ENCODE results near the gene CCR7. TPM values are rescaled to one million over a fixed set of nuclear protein-coding genes. Genes with fewer than 3 reads are reported as not detected.

The CCR7 gene
- total and polyA plus RNA-seq, 2 of the 13 experiments (the other 11 are each of a cell fraction or from before 2014, with no cell fraction given): 0.04 to 0.53 TPM

- TF ChIP-seq MTA1 (CRISPR knock-in tag; IDR thresholded peaks at IDR 0.05; ENCODE audit: borderline replicate concordance): peak; percentile 62; the same call in 1 of the 2 replicates
- 0 out of 2 replicates have a peak, but pooled peaks have one; percentile 33 for TF ChIP-seq ZNF782 (CRISPR knock-in tag; IDR thresholded peaks at IDR 0.05; ENCODE audit: borderline replicate concordance)
- TF ChIP-seq ZNF605 (CRISPR knock-in tag; IDR thresholded peaks at IDR 0.05): 0 out of 2 replicates have a peak, but pooled peaks have one; percentile 66
- no peak for TF ChIP-seq MYNN (CRISPR knock-in tag; IDR thresholded peaks at IDR 0.05; ENCODE audit: low read depth)
- 0 out of 2 replicates have a peak, but pooled peaks have one; percentile 58 for TF ChIP-seq ZNF274 (CRISPR knock-in tag; IDR thresholded peaks at IDR 0.05)
- TF ChIP-seq SOX13 (IDR thresholded peaks at IDR 0.05): no peak
- peak in 1 of 2 experiments; percentile 73; a peak in 2 of 4 replicates for TF ChIP-seq SOX13 (CRISPR knock-in tag; conservative IDR thresholded peaks at IDR 0.05 in 1 of 2, IDR thresholded peaks at IDR 0.05 in 1 of 2)
- TF ChIP-seq SMAD1 (CRISPR knock-in tag; IDR thresholded peaks at IDR 0.05; ENCODE audit: borderline replicate concordance, low read depth): peak; percentile 26; the same call in 1 of the 2 replicates
- TF ChIP-seq ZNF687 (CRISPR knock-in tag; IDR thresholded peaks at IDR 0.05): peak; percentile 74
- TF ChIP-seq MAX (IDR thresholded peaks at IDR 0.05): 0 out of 2 replicates have a peak, but pooled peaks have one; percentile 27
- TF ChIP-seq SMAD9 (CRISPR knock-in tag; IDR thresholded peaks at IDR 0.05): 0 out of 2 replicates have a peak, but pooled peaks have one; percentile 17
- TF ChIP-seq SAP130 (CRISPR knock-in tag; IDR thresholded peaks at IDR 0.05; ENCODE audit: low read depth): peak; percentile 12; the same call in 1 of the 2 replicates
- TF ChIP-seq ZBED4 (CRISPR knock-in tag; IDR thresholded peaks at IDR 0.05; ENCODE audit: borderline replicate concordance): no peak
- no peak for TF ChIP-seq BHLHE40 (IDR thresholded peaks at IDR 0.05; ENCODE audit: low read length)
- TF ChIP-seq NRL (CRISPR knock-in tag; IDR thresholded peaks at IDR 0.05; ENCODE audit: borderline replicate concordance): peak; percentile 61; the same call in 1 of the 2 replicates
- peak; percentile 19; the same call in 1 of the 2 replicates for TF ChIP-seq RXRA (CRISPR knock-in tag; IDR thresholded peaks at IDR 0.05)
Observed at GRCh38 chr17:40547079-40547784, 18.0 kb downstream of the CCR7 start (continued).
